Liver (tissue), 9 donors: ENCODE results near the gene TPRG1L. TPM values are rescaled to one million over a fixed set of nuclear protein-coding genes. Genes with fewer than 3 reads are reported as not detected.

ENCODE experiments used
- DNase-seq: peaks from one replicate; pipeline ENCODE4 v3.0.0-alpha.2; 2017; ENCODE audit warnings: low spot score
- H3K27ac ChIP-seq, 2 donors: one replicate each; pipeline ENCODE4 v1.7.0; 2013; ENCODE audit warnings: inconsistent platforms in 2 of 2, low read length in 2 of 2, control low read depth in 1 of 2, low read depth in 1 of 2, mild to moderate bottlenecking in 1 of 2
- H3K27me3 ChIP-seq, 4 donors: one replicate each; pipeline versions ENCODE4 v1.6.1 to v1.7.0; 2013; ENCODE audit warnings: low read length in 3 of 4, inconsistent platforms in 1 of 4, mild to moderate bottlenecking in 1 of 4, moderate library complexity in 1 of 4; ENCODE audit not compliant: control insufficient read depth in 4 of 4, insufficient read depth in 4 of 4
- H3K36me3 ChIP-seq, 4 donors: one replicate each; pipeline versions ENCODE4 v1.6.1 to v1.7.0; 2013; ENCODE audit warnings: low read length in 3 of 4, mild to moderate bottlenecking in 3 of 4, low read depth in 1 of 4, moderate library complexity in 1 of 4; ENCODE audit not compliant: control insufficient read depth in 4 of 4, insufficient read depth in 3 of 4
- H3K4me1 ChIP-seq, 4 donors: one replicate each; pipeline versions ENCODE4 v1.6.1 to v1.7.0; 2013; ENCODE audit warnings: low read length in 3 of 4, mild to moderate bottlenecking in 3 of 4, moderate library complexity in 1 of 4; ENCODE audit not compliant: control insufficient read depth in 4 of 4, insufficient read depth in 4 of 4
- H3K4me3 ChIP-seq, 3 donors: one replicate each; pipeline versions ENCODE4 v1.6.1 to v1.7.0; 2013; ENCODE audit warnings: low read length in 3 of 3, control low read depth in 1 of 3, low read depth in 1 of 3, mild to moderate bottlenecking in 1 of 3
- H3K9ac ChIP-seq, 2 donors: one replicate each; pipeline ENCODE4 v1.7.0; 2013; ENCODE audit warnings: low read length in 2 of 2, mild to moderate bottlenecking in 2 of 2, moderate library complexity in 2 of 2, control low read depth in 1 of 2, low read depth in 1 of 2
- H3K9me3 ChIP-seq, 4 donors: one replicate each; pipeline versions ENCODE4 v1.6.1 to v1.7.0; 2013; ENCODE audit warnings: low read length in 3 of 4; ENCODE audit not compliant: control insufficient read depth in 4 of 4
- ATF3 ChIP-seq: IDR thresholded peaks from 2 replicates; pipeline ENCODE4 v1.6.1; 2016; ENCODE audit warnings: antibody characterized with exemption
- CTCF ChIP-seq: fragments of 150-350 bp; IDR thresholded peaks from 2 replicates; pipeline ENCODE4 v1.5.1; 2017; ENCODE audit warnings: improper control_type of control experiment, low read depth, low read length; ENCODE audit not compliant: missing input control
- EGR1 ChIP-seq, 2 donors: IDR thresholded peaks; 2 replicates each; pipeline ENCODE4 v1.6.1; 2016 to 2018; ENCODE audit warnings: antibody characterized with exemption in 2 of 2, low read depth in 2 of 2
- FOXA1 ChIP-seq: IDR thresholded peaks from 2 replicates; pipeline ENCODE4 v1.6.1; 2016; ENCODE audit warnings: antibody characterized with exemption
- FOXA2 ChIP-seq: IDR thresholded peaks from 2 replicates; pipeline ENCODE4 v1.6.1; 2016; ENCODE audit warnings: antibody characterized with exemption
- GABPA ChIP-seq, 2 donors: IDR thresholded peaks in 1 of 2; conservative IDR thresholded peaks in 1 of 2; 2 replicates each; pipeline ENCODE4 v1.6.1; 2016; ENCODE audit warnings: antibody characterized with exemption in 2 of 2, mild to moderate bottlenecking in 1 of 2, moderate library complexity in 1 of 2
- HNF4A ChIP-seq, 2 donors: conservative IDR thresholded peaks; 2 replicates each; pipeline ENCODE4 v1.6.1; 2016; ENCODE audit warnings: antibody characterized with exemption in 2 of 2, mild to moderate bottlenecking in 2 of 2
- HNF4G ChIP-seq: IDR thresholded peaks from 2 replicates; pipeline ENCODE4 v1.6.1; 2016; ENCODE audit warnings: antibody characterized with exemption
- JUND ChIP-seq, 2 donors: IDR thresholded peaks; 2 replicates each; pipeline ENCODE4 v1.6.1; 2016; ENCODE audit warnings: antibody characterized with exemption in 2 of 2
- MAX ChIP-seq: IDR thresholded peaks from 2 replicates; pipeline ENCODE4 v1.6.1; 2016; ENCODE audit warnings: antibody characterized with exemption
- NR2F2 ChIP-seq: IDR thresholded peaks from 2 replicates; pipeline ENCODE4 v1.6.1; 2016; ENCODE audit warnings: antibody characterized with exemption
- REST ChIP-seq: IDR thresholded peaks from 2 replicates; pipeline ENCODE4 v1.6.1; 2016; ENCODE audit warnings: antibody characterized with exemption, mild to moderate bottlenecking
- RXRA ChIP-seq, 2 donors: IDR thresholded peaks; 2 replicates each; pipeline ENCODE4 v1.6.1; 2017 to 2018; ENCODE audit warnings: antibody characterized with exemption in 2 of 2, mild to moderate bottlenecking in 1 of 2
- SP1 ChIP-seq: IDR thresholded peaks from 2 replicates; pipeline ENCODE4 v1.6.1; 2018; ENCODE audit warnings: antibody characterized with exemption, mild to moderate bottlenecking
- TAF1 ChIP-seq: conservative IDR thresholded peaks from 2 replicates; pipeline ENCODE4 v1.6.1; 2016; ENCODE audit warnings: antibody characterized with exemption, mild to moderate bottlenecking
- YY1 ChIP-seq: IDR thresholded peaks from 2 replicates; pipeline ENCODE4 v1.6.1; 2016; ENCODE audit warnings: antibody characterized with exemption, mild to moderate bottlenecking
- ZBTB33 ChIP-seq: IDR thresholded peaks from 2 replicates; pipeline ENCODE4 v1.6.1; 2016; ENCODE audit warnings: antibody characterized with exemption
- WGBS: extraction: QIAGEN DNeasy Blood & Tissue Kit; methylation state at CpG from one replicate; pipeline ENCODE4 v1.1.7; 2013; 5-methylcytosine and 5-hydroxymethylcytosine counted together
- polyA plus RNA-seq, 2 donors: library from polyadenylated mRNA; stranded (reverse) in 1 of 2; unstranded in 1 of 2; fragments of 200-250 nt in 1 of 2; fragments of >200 nt in 1 of 2; fragmentation: Nextera tagmentation in 1 of 2; extraction: Ambion mirVana in 1 of 2; gene quantifications; one replicate each; pipeline versions ENCODE4 v1.2.1 to v1.2.3, GENCODE V29; 2013 to 2015
- total RNA-seq, 2 donors: library from RNA; depleted of rRNA; stranded (reverse); fragments of >200 nt; gene quantifications; one replicate each; pipeline ENCODE4 v1.2.3, GENCODE V29; 2014
- donor health status: healthy.
- donor health status: healthy.
- donor health status: healthy.
- donor health status: healthy.
- donor health status: healthy.

The TPRG1L gene
- total and polyA plus RNA-seq, 4 donors = 29.3 to 51.0 (median 43.9) TPM

GRCh38 chr1:3645247-3645646 is 20.4 kb downstream of the TPRG1L start:
- H3K27ac ChIP-seq = no peak overlapping the region
- H3K4me1 ChIP-seq = peaks cover 3 to 14% (median 9%) of the 10 kb centered on the region in 4 donors
- H3K4me3 ChIP-seq = no peak overlapping the region
- H3K36me3 ChIP-seq = peaks cover 12 to 25% (median 14%) of the 10 kb centered on the region in 4 donors
- no peak overlapping the region for H3K9ac ChIP-seq
- no peak for DNase-seq
- H3K9me3 ChIP-seq = no peaks in the 10 kb centered on the region
- H3K27me3 ChIP-seq = no peaks in the 10 kb centered on the region
- TF ChIP-seq CTCF = no peak
- no peak for TF ChIP-seq HNF4A (conservative IDR thresholded peaks at IDR 0.05)
- no peak for TF ChIP-seq ATF3
- no peak for TF ChIP-seq FOXA2
- TF ChIP-seq RXRA (IDR thresholded peaks at IDR 0.05) = no peak
- TF ChIP-seq HNF4G = no peak
- WGBS = 98% methylated on average over 43 of the region's 43 CpGs

- peaks cover 7 to 14% (median 11%) of the 10 kb centered on the region in 4 donors for H3K4me1 ChIP-seq
- TF ChIP-seq SP1 (no peak), HNF4G (no peak), FOXA1 (no peak), ATF3 (no peak), TAF1 (no peak), CTCF (no peak), ZBTB33 (no peak), GABPA (IDR thresholded peaks at IDR 0.05 in 1 of 2, conservative IDR thresholded peaks at IDR 0.05 in 1 of 2) (no peak), EGR1 (IDR thresholded peaks at IDR 0.05; ENCODE audit: low read depth in 2 of 2) (no peak), NR2F2 (no peak), RXRA (IDR thresholded peaks at IDR 0.05) (no peak), JUND (IDR thresholded peaks at IDR 0.05) (no peak), HNF4A (conservative IDR thresholded peaks at IDR 0.05) (no peak), MAX (no peak), REST (no peak), YY1 (no peak)
- H3K9ac ChIP-seq = no peak overlapping the region
- H3K9me3 ChIP-seq = no peaks in the 10 kb centered on the region
- H3K4me3 ChIP-seq = no peak overlapping the region
- H3K27ac ChIP-seq = no peak overlapping the region
- peaks cover 0 to 4% (median 2%) of the 10 kb centered on the region in 4 donors for H3K27me3 ChIP-seq
- no peak for DNase-seq
- 97% methylated on average over 27 of the region's 27 CpGs for WGBS
- H3K36me3 ChIP-seq = peaks cover 9 to 25% (median 13%) of the 10 kb centered on the region in 4 donors
Measured at GRCh38 chr1:3645666-3646355, 21.0 kb downstream of the TPRG1L start.
